NCI-H1436 treated with DMSO at 0.1 percent for 48 hours (cell line): ENCODE measurements around the gene KLF2.
"Not testable (repeated sequence)": the region's sequence is repeated elsewhere in the genome, so short reads cannot be mapped to it uniquely, and the experiment has no call there.

Experiments
- DNase-seq: peaks from one replicate; lab custom pipeline; 2025; lab: John Stamatoyannopoulos, UW

The KLF2 gene

DNA sequence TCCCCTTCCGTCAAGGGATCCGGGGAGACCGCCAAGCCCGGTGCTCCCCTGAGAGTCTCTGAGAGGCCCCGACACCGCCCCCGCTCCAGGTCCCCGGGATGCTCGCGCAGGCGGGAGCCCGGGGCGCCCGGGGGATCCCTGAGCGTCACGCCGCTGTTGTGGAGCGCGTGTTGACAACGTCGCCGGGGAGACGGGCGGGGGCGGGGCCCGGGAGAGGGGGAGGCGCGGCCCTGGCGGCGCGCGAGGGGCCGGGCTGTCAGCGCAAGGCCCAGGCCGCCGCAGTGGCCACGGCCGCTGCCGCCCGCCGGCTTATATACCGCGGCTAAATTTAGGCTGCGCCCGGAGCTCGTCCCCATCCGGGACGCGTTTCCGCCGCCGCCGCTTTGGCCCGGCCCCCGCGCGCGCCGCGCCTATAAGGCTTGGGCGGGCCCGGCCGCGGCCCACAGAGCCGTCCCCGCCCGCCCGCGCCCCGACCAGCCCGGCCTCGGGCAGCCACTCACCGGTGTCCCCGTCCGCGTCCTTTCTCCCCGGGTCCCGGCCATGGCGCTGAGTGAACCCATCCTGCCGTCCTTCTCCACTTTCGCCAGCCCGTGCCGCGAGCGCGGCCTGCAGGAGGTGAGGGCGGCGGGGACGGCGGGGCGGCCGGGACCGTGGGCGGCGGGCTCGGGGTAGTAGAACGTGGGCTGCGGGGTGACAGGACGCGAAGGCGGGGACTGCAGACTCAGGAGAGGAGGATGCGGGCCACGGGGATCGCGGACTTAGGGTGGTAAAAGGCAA is at the start of gene KLF2:
Gene KLF2 (plus strand): TSS at position 443 of the 777 bp plus-strand sequence. CDS start 98 bp downstream, at position 541.
- no peak for DNase-seq

DNA sequence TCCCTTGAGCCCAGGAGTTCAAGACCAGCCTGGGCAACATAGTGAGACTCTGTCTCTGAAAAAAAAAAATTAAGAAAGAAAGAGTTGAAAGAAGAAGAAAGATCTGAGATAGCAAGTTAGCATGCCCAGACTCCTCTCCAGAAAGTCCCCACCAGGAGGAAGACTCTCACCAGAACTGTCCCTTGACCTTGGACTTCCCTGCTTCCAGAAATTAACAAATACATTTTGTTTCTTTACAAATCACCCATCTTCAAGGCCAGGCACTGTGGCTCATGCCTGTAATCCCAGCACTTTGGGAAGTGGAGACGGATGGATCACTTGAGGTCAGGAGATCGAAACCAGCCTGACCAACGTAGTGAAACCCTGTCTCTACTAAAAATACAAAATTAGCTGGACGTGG is 44.3 kb upstream of the KLF2 start:
- DNase-seq, result no peak

DNA sequence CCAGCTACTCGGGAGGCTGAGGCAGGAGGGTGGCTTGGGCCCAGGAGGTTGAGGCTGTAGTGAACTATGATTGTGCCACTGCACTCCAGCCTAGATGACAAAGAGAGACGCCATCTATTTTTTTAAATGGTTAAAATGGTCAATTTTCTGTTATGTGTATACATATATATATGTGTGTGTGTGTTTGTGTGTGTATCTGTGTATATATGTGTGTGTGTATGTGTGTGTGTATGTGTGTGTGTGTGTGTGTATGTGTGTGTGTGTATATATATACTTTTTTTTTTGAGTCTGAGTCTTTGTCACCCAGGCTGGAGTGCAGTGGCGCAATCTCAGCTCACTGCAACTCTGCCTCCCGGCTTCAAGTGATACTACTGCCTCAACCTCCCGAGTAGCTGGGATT is 42.9 kb upstream of the KLF2 start:
- no peak for DNase-seq

DNA sequence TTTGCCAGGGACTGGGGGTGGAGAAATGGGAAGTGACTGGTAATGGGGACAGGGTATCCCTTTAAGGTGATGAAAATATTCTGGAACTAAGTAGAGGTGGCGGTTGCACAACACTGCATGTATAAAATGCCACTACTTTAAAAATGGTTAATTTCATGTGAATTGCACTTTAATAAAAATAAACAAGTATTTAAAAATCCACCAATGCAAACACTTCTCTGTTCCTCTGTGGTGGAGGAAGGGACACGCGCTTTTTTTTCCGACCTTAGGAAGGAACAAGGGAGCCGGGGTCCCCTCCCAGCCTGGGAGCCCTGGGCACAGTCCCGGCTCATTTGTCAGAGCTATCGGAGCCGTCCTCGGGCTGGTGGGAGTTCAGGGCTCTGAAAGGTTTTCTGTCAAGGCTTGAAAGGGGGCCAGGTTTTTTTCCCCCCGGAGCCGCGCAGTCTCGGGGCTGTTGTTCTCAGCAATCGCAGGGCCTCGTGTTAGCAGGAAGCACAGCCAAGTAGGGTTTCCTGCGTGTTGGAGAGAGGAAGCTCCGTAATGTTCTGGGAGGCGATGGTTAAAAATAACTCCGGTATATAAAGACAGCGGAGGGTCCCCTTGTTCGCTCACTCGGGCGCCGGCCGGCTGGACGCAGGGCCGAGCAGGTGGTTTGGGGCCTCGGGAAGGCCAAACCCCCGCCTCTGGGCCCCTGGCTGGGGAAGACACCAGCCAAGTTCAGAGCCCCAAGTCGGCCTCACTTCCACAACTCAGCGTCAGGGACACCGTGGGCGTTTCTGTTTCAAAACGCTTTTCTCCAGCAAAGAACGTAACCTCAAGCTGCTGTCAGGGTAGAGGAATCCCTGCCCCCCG is 41.2 kb upstream of the KLF2 start:
- DNase-seq, result no peak

DNA sequence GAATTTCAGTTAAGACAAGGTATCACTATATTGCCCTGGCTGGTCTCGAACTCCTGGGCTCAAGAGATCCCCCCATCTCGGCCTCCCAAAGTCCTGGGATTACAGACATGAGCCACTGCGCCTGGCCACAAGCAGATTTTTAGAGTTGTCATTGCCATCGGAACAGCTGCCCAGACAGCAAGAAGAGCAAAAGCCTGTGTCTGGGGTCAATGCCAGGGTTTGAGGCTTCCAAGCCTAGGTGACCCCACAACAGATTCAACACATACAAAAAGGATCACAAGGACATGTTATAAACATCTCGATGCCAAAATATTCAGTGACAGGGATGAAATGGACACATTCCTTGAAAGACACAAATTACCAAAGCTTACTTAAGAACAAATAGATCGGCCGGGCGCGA is 40.1 kb upstream of the KLF2 start:
- no peak for DNase-seq

DNA sequence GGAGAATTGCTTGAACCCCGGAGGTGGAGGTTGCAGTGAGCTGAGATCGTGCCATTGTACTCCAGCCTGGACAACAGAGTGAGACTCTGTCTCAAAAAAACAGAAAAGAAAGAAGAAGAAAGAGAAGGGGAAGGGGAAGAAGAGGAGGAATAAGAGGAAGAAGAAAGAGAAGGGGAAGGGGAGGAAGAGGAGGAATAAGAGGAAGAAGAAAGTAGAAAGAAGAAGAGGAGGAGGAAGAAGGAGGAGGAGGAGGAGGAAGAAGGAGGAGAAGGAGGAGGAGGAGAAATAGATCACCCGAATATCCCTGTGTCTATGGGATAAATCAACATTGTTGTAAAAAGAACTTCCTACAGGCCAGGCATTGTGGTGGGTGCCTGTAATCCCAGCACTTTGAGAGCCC is 39.5 kb upstream of the KLF2 start:
- not testable (repeated sequence) for DNase-seq

DNA sequence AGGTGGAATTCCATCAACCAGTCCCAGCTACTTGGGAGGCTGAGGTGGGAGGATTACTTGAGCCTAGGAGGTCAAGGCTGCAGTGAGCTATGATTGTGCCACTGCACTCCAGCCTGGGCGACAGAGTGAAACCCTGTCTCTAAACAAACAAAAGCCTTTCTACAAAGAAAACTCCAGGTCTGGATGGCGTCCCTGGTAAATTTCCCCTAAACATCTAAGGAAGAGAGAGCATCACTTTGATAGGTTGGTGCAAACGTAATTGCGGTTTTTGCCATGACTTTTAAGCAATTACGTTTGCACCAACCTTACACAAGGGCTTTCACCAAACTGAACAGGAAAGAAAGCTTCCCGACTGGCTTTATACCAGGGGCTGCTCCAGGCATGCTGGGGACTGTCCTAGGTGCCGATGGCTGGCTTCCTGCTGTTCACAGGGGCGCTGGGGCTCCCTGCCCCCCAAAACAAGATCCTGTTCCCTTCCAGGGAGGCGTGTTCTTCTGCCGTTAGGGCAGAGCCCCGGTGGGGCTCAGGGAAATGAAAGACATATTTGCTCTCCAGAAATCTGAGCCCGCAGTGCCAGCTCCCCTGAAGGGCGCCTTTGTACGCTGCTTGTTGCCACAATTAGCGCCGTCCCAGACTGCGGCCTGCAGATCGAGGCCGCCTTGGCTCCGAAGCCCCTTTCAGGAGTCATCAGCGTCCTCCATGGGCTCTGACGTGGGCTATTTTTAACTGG is 38.7 kb upstream of the KLF2 start:
- no peak for DNase-seq

DNA sequence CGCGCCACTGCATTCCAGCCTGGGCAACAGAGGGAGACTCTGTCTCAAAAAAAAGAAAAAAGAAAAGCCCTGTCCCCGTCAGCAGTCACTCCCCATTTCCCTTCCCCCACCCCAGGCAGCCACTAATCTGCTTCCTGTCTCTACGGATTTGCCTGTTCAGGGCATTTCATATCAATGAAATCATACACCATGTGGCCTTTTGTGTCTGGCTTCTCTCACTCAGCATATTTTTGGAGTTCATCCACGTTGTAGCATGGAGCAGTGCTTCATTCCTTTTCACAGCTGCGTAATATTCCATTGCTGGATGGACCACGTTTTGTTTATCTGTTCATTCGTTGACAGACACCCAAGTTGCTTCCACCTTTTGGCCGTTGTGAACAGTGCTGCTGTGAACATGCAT is 36.1 kb upstream of the KLF2 start:
- no peak for DNase-seq

DNA sequence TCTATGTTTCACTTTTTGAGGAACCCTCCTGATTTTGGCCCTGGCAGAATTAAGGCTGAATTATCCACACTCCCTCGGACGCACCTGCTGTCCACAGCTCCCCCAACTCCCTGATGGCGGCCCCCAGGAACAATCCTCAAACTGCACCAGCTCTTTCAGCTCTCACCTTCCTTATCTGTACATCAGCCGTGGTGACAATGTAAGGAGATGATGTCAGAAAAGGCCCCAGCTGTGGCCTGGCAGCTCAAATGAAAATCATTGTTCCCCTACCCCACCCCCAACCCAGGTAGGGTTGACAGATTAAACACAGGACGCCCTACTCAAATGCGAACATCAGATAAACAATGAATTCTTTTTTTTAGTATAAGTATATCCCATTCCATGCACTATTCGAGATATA is 35.0 kb upstream of the KLF2 start:
- DNase-seq, result no peak

DNA sequence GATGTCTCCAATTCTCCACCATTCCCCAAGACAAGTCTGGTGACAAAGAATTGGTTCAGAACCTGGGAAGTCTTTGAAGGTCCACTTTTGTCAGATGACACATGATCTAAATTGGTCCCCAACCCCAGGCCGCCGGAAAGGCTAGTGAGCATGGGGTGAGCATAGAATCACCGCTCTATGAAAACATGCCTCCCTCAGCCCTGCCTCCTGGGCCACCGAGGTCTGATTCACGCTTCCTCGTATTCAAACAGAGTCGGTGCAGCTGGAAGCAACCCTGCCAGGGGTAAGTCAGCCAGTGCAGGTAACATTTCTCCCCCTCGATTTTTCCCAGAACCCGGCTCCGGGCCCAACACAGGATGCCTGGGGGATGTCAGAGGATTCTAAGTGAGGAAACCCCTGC is 33.9 kb upstream of the KLF2 start:
- no peak for DNase-seq

DNA sequence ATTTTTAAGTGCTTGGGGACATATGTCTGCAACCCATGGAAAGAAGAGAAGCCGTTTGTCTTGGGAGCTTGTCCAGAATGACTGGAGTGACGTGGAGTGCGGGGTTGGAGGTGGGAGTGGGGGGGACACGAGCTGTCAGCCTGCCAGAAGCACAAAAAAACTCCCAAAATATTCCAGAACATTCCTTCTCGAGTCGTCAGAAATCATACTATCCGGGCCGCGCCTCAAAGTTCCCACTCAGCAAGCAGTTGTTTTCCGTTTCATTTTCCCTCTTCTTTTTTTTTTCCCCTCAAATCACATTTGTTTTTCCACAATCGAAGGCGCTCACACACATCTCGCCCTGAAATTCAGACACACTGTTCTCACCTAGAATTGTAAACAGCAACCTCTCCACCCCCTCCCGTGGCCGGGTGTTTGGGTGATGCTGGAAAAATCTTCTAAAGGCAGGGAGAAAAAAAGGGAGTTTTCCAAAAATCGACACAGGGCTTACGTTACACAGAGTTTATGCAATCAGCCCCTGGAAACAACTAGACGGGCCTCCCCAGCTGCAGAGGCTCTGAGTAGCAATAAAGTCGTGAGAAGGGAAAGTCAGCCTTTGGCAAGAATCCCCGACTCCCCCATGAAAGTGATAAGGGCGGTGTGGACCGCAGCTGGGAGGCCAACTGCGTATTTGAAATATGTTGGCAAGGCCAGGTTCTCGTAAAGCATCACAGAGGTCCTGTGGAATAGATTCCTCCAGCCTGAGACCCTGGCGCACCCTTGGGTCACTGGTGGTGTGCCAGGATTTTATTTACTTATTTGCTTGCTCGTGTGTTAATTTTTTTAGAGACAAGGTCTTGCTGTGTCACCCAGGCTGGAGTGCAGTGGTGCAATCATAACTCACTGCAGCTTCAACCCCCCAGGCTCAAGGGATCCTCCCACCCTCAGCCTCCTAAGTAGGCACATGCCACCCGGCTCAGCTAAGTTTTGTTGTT is 31.2 kb upstream of the KLF2 start:
- no peak for DNase-seq

DNA sequence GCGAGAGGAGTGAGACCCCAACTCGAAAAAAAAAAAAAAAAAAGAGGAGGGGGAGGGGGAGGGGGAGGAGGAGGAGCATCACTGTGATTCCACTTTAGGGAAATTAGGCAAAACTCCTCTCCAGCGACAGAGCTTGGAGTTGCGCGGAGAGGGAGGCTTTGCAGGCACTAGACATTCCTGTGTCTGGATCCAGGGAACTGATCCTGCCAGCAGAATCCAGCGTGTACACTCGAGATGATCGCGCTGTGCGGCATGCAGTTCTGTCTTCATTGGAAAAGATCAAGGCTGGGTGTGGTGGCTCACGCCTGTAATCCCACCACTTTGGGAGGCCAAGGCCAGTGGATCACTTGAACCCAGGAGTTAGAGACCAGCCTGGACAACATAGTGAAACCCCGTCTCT is 29.6 kb upstream of the KLF2 start:
- DNase-seq, result no peak

DNA sequence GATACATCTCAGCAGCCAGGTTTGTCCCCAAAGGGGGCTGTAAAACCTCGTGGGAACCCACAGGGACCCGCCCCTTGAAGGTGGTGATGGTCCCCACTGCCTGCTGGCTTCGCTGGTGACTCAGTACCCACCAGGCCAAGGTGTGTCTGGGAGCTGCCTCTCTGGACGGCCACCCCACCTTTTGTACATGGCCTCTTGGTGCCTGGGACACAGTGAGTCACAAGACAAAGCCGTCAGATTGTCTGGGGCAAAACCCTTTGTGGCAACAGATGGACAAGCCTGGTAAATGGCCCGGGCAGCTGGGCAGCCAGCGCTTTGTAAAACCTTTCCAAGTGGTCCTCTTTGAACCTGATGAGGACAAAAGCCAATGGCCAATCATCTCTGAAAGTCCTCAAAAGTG is 27.9 kb upstream of the KLF2 start:
- no peak for DNase-seq

DNA sequence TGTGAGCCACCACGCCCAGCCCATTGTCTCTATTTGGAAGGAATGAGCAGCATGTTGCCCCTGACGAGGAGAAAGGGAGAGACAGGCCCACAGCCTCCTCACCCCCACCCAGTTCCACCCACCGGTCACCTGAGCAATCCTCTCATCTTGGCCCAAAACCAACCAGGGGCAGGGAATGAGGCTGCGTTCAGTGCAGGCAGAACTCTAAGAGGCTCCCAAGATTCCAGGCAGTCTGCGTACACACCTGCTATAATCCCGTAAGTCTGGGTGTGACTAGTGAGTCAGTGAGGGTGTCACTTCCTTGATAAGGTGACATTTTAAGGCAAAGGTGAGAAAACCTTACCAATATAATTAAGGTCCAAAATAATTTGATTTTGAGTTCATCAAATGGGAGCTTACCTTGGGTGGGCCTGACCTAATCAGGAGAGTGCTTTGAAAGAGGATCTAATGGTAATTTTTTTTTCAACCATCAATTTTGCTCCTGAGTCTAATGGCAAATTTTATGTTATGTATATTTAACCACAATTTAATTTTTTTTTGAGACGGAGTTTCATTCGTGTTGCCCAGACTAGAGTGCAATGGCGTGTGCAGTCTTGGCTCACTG is 26.9 kb upstream of the KLF2 start:
- no peak for DNase-seq

DNA sequence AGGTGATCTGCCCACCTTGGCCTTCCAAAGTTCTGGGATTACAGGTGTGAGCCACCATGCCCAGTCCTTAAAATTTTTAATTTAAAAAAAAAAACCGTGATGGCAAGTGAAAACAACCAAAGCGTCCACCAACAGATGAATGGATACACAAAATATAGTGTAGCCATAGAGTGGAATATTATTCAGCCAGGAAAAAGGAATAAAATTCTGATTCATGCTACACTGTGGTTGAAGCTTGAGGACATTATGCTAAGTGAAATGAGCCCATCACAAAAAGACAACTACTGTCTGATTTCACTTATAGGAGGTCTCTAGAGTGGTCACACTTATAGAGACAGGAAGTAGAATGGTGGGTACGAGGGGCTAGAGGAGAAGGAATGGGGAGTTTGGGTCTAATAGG is 26.3 kb upstream of the KLF2 start:
- DNase-seq, result no peak

DNA sequence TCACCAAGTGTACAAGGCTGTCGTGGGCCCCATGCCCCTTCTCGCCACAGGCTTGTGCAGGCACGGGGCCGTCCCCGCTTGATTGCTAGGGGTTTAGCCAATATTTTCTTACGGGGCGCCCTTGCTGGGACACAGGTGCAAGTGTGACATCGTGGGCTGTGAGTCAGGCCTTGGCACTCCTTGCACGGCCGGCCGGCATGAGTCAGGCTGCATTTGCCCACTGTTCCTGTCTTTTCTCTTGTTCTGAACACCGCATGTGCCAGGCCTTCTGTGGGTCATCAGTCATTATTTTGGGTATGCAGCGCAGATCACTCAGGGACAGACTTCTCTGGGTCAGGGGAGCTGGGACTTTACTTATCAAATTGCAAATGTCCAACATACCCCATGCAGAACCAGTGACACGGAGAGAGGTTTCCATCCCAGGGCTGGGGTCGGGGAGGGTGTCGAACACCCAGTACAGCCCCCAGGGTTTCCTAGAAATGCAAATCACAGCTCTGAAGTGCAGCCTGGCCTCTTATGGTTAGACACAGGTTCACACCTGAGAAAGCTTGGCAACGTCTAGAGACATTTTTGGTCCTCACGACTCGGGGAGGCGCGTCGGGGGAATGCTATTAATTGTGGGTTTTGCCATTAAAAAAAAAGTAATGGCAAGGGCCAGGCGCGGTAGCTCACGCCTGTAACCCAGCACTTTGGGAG is 22.5 kb upstream of the KLF2 start:
- no peak for DNase-seq

DNA sequence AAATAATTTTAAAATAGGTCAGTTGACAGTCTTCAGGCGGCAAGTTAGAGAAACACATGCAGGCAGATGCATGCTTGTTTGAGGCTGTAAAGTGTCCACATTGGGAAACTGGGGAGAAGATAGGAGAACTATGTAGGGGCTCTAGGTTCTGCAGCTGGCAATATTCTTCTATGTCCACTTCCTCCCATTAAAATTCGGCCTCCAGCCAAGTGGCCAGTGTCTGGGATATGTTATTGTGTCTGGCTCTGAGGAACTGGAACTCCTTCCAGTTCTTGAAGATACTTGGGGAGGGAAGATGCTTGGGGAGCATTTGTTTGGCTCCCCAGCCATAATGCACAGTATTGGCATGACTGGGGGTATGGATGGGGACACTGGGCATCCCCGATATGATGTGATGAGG is 20.9 kb upstream of the KLF2 start:
- DNase-seq, result no peak

DNA sequence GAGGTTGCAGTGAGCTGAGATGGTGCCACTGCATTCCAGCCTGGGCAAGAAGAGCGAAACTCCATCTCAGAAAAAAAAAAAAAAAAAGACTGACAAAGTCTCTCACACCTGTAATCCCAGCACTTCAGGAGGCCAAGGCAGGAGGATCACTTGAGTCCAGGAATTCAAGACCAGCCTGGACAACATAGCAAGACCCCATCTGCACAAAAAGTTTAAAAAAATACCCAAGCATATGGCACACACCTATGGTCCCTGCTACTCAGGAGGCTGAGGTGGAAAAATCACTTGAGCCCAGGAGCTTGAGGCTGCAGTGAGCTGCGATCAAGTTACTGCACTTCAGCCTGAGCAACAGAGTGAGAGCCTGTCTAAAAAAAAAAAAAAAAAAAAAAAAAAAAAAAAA is 20.1 kb upstream of the KLF2 start:
- DNase-seq, result not testable (repeated sequence)

DNA sequence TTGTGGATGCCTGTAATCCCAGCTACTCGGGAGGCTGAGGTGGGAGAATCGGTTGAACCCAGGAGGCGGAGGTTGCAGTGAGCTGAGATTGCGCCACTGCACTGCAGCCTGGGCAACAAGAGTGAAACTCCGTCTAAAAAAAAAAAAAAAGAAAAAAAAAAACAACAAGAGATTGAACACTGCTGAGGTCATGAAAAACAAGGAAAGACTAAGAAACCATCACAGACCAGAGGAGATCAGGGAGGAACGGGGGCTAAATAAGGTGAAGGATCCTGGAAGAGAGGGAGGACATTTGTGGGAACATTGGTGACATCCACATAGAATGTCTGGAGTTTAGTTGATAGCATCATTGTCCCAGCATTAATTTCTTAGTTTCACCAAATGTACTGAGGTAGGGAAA is 19.6 kb upstream of the KLF2 start:
- DNase-seq, result not testable (repeated sequence)

DNA sequence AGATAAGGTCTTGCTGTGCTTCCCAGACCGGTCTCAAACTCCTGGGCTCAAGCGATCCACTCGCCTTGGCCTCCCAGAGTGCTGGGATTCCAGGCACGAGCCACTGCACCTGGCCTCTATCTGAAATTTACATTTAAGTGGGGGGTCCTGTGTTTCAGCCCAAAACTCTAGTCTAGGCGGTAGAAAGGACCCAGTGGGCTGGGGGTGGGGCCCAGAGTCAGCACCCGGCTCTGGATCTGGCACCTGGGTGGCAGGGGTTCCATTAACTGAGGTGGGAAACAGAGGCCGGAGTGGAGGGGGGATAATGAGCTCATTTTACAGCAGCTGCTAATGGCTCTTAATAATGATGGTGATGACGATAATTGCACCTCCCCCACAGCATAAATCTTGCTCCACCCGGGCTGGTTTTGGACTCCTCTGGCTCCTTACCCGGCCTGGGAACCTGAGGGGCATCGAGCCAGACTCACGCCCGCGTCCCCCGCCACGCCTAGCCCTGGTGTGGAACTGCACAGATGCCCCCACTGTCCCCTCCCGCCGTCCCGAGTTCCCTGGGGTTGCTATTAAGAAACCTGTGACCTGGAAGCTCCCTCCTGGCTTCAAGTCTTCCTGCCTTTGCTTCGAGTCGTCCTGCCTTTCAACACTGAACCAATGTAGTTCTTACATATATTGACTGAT is 17.8 kb upstream of the KLF2 start:
- no peak for DNase-seq
